Smooth muscle cell of the pulmonary artery (primary cell): ENCODE results near the gene HPS4. TPM values are rescaled to one million over a fixed set of nuclear protein-coding genes. Genes with fewer than 3 reads are reported as not detected.

Experiments used
- total RNA-seq: library from RNA; depleted of rRNA; stranded (reverse); fragments of >200 nt; gene quantifications from 2 replicates; pipeline ENCODE4 v1.2.3, GENCODE V29; 2014

The HPS4 gene
- 22.7 and 28.3 TPM in 2 replicates for total RNA-seq

DNA sequence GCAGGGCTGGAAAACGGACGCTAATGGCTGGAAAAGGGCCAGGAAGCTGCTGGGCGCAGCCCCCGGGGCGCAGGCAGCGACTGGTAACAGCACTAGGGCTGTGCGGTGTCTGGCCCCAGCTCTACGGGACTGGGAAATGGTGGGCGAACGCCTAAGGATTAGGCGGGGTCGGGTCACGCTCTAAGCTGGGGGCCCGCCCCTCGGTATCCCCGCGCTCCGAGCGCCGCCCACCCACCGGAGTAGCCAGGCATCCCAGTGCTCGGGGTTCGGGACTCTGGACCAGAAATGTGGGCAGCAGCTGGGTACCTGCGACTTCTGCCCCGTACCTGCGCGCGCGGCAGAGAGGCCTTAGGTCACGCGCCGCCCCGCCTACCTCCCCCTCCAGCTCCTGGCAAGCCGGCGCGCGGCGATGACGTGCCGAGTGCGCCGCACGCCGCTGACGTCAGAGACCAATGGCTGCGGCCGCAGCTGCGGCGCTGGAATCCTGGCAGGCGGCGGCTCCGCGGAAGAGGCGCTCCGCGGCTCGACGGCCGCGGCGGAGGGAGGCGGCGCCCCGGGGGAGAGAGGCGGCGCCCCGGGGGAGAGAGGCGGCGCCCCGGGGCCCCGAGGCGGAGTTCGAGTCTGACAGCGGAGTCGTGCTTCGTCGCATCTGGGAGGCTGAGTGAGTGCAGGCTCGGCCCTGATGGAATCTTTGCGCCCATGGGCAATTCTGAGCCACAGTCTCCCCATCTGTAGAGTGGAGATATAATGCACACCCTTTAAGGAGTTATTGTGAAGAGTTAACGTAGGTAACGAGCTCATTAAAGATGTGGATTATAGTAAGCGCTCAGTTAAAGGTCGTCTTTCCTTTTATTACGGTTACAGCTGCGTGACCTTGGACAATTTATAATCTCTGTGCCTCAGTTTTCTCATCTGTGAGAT is at the start of gene HPS4, which contains the start of gene SRRD:
Gene HPS4, minus strand, starts transcription at position 345 of the 921 bp plus-strand sequence. CDS start 2,021 bp downstream, outside the sequence.
Gene SRRD, plus strand, starts transcription at position 439 of the 921 bp plus-strand sequence. Its CDS starts 14 bp downstream, at position 453.

GRCh38 chr22:26512149-26512793 is 28.7 kb upstream of the HPS4 start, which contains the start of gene TFIP11:
Gene TFIP11, minus strand, starts transcription at chr22:26512473. Its CDS starts 2,201 bp downstream, at chr22:26510272.

GRCh38 chr22:26428515-26429457 is 54.8 kb downstream of the HPS4 start, which contains the start of gene ASPHD2:
Gene ASPHD2, plus strand, starts transcription at chr22:26429260. Its CDS starts 4,356 bp downstream, at chr22:26433616.

Other genes starting within 250 kb of the HPS4 start
- gene ASPHD2, start 54.5 kb downstream of the HPS4 start, total RNA-seq = 2.1 and 4.4 TPM in 2 replicates
- 13.6 and 17.7 TPM in 2 replicates for gene SRRD, start 94 bp upstream of the HPS4 start, total RNA-seq
- gene TFIP11, start 28.7 kb upstream of the HPS4 start, total RNA-seq = 30.0 and 30.5 TPM in 2 replicates
- gene TPST2, start 106.3 kb upstream of the HPS4 start, total RNA-seq = 39.2 and 60.7 TPM in 2 replicates
- not detected in 2 replicates for gene CRYBB1, start 134.2 kb upstream of the HPS4 start, total RNA-seq
- gene CRYBA4, start 138.2 kb upstream of the HPS4 start, total RNA-seq = not detected in 2 replicates
- 0.63 and 0.72 TPM in 2 replicates for gene MIAT, start 173.8 kb upstream of the HPS4 start, total RNA-seq